Activated T-helper 2 cell treated with anti-CD3 and anti-CD28 coated beads, Interferon-gamma antibody, Interleukin-2, Interleukin-4, amounts not matched to agents 10 μg/mL and 5 μg/mL and 100 μg/mL, durations not matched to agents 14 hours and 24 hours and 36 hours (primary cell): ENCODE measurements around the gene CFAP54. TPM values are rescaled to one million over a fixed set of nuclear protein-coding genes. Genes with fewer than 3 reads are reported as not detected.
"Not testable (repeated sequence)": the region's sequence is repeated elsewhere in the genome, so short reads cannot be mapped to it uniquely, and the experiment has no call there.

ENCODE experiments used
- DNase-seq: peaks from one replicate; pipeline ENCODE4 v3.0.0; 2021; ENCODE audit warnings: low spot score
- H3K27ac Mint-ChIP-seq: one replicate; pipeline ENCODE4 v1.8.0; 2021; ENCODE audit warnings: mixed read lengths
- H3K27me3 Mint-ChIP-seq: one replicate; pipeline ENCODE4 v1.8.0; 2021; ENCODE audit warnings: low read depth, mixed read lengths
- H3K36me3 Mint-ChIP-seq: one replicate; pipeline ENCODE4 v1.8.0; 2021; ENCODE audit warnings: low read depth, mixed read lengths
- H3K4me1 Mint-ChIP-seq: one replicate; pipeline ENCODE4 v1.8.0; 2021; ENCODE audit warnings: low read depth, mixed read lengths
- H3K4me3 Mint-ChIP-seq: one replicate; pipeline ENCODE4 v1.8.0; 2021; ENCODE audit warnings: low read depth, mild to moderate bottlenecking, moderate library complexity, mixed read lengths
- H3K9me3 Mint-ChIP-seq: one replicate; pipeline ENCODE4 v1.8.0; 2021; ENCODE audit warnings: mixed read lengths
- intact Hi-C: fragments of 100-400 bp; cut with micrococcal nuclease; formaldehyde crosslinking; loops from one replicate; pipeline ENCODE4 v1.15.1; 2023
- total RNA-seq: library from RNA; stranded (reverse); gene quantifications from 2 replicates; pipeline ENCODE4 v1.2.3, GENCODE V29; 2022

The CFAP54 gene
- total RNA-seq, 1 donor from 2014 or later: 0.23 TPM

- Mint-ChIP-seq H3K27ac (no peak overlapping the region), H3K27me3 (peaks cover 14% of the 10 kb centered on the region), H3K36me3 (no peaks in the 10 kb centered on the region), H3K9me3 (no peaks in the 10 kb centered on the region), H3K4me3 (no peak overlapping the region), H3K4me1 (no peaks in the 10 kb centered on the region)
- intact Hi-C loops: no loop called here
- no peak for DNase-seq
Observed at GRCh38 chr12:96606644-96607043, 117.3 kb downstream of the CFAP54 start.

GRCh38 chr12:96617178-96617577, 127.8 kb downstream of the CFAP54 start:
- Mint-ChIP-seq H3K9me3 (no peaks in the 10 kb centered on the region), H3K4me3 (no peak overlapping the region), H3K36me3 (no peaks in the 10 kb centered on the region), H3K27ac (no peak overlapping the region), H3K4me1 (no peaks in the 10 kb centered on the region), H3K27me3 (no peaks in the 10 kb centered on the region)
- intact Hi-C loops: no loop called here
- DNase-seq: no peak

- Mint-ChIP-seq H3K9me3 (no peaks in the 10 kb centered on the region), H3K27me3 (peaks cover 4% of the 10 kb centered on the region), H3K4me3 (no peak overlapping the region), H3K36me3 (no peaks in the 10 kb centered on the region), H3K27ac (no peak overlapping the region), H3K4me1 (no peaks in the 10 kb centered on the region)
- intact Hi-C loops: no loop called here
- no peak for DNase-seq
Observed at GRCh38 chr12:96623155-96623554, 133.8 kb downstream of the CFAP54 start.

- intact Hi-C loops: no loop called here
- no peak for DNase-seq
- H3K4me1 Mint-ChIP-seq: no peaks in the 10 kb centered on the region
- no peak overlapping the region for H3K4me3 Mint-ChIP-seq
- H3K27ac Mint-ChIP-seq: no peak overlapping the region
- no peaks in the 10 kb centered on the region for H3K9me3 Mint-ChIP-seq
- H3K27me3 Mint-ChIP-seq: peaks cover 4% of the 10 kb centered on the region
- no peaks in the 10 kb centered on the region for H3K36me3 Mint-ChIP-seq
Observed at GRCh38 chr12:96623656-96624217, 134.4 kb downstream of the CFAP54 start.

- H3K27ac Mint-ChIP-seq: no peak overlapping the region
- intact Hi-C loops: no loop called here
- DNase-seq: no peak
- no peaks in the 10 kb centered on the region for H3K9me3 Mint-ChIP-seq
- no peaks in the 10 kb centered on the region for H3K36me3 Mint-ChIP-seq
- H3K4me1 Mint-ChIP-seq: no peaks in the 10 kb centered on the region
- H3K27me3 Mint-ChIP-seq: no peaks in the 10 kb centered on the region
- H3K4me3 Mint-ChIP-seq: no peak overlapping the region
Observed at GRCh38 chr12:96635844-96636243, 146.5 kb downstream of the CFAP54 start.

GRCh38 chr12:96636895-96637294, 147.5 kb downstream of the CFAP54 start:
- no peak overlapping the region for H3K4me3 Mint-ChIP-seq

GRCh38 chr12:96648923-96649322, 159.5 kb downstream of the CFAP54 start:
- H3K27me3 Mint-ChIP-seq: no peaks in the 10 kb centered on the region
- intact Hi-C loops: no loop called here
- no peak overlapping the region for H3K27ac Mint-ChIP-seq
- no peaks in the 10 kb centered on the region for H3K4me1 Mint-ChIP-seq
- H3K9me3 Mint-ChIP-seq: peaks cover 6% of the 10 kb centered on the region
- H3K4me3 Mint-ChIP-seq: no peak overlapping the region
- no peaks in the 10 kb centered on the region for H3K36me3 Mint-ChIP-seq
- DNase-seq: no peak

More at GRCh38 chr12:96636895-96637294, 147.5 kb downstream of the CFAP54 start:
- H3K36me3 Mint-ChIP-seq: no peaks in the 10 kb centered on the region
- DNase-seq: no peak
- intact Hi-C loops: no loop called here
- no peaks in the 10 kb centered on the region for H3K27me3 Mint-ChIP-seq
- H3K9me3 Mint-ChIP-seq: no peaks in the 10 kb centered on the region
- no peaks in the 10 kb centered on the region for H3K4me1 Mint-ChIP-seq
- H3K27ac Mint-ChIP-seq: no peak overlapping the region

GRCh38 chr12:96652870-96653269, 163.5 kb downstream of the CFAP54 start:
- Mint-ChIP-seq H3K27ac (no peak overlapping the region), H3K4me1 (no peaks in the 10 kb centered on the region), H3K4me3 (no peak overlapping the region), H3K36me3 (no peaks in the 10 kb centered on the region), H3K27me3 (no peaks in the 10 kb centered on the region), H3K9me3 (no peaks in the 10 kb centered on the region)
- DNase-seq: no peak
- intact Hi-C loops: no loop called here

GRCh38 chr12:96658075-96658474, 168.7 kb downstream of the CFAP54 start:
- no peaks in the 10 kb centered on the region for H3K9me3 Mint-ChIP-seq
- DNase-seq: no peak

GRCh38 chr12:96669786-96670185, 180.4 kb downstream of the CFAP54 start:
- H3K4me1 Mint-ChIP-seq: no peaks in the 10 kb centered on the region
- H3K4me3 Mint-ChIP-seq: no peak overlapping the region
- no peaks in the 10 kb centered on the region for H3K27me3 Mint-ChIP-seq
- no peaks in the 10 kb centered on the region for H3K36me3 Mint-ChIP-seq
- H3K27ac Mint-ChIP-seq: no peak overlapping the region
- no peak for DNase-seq
- no peaks in the 10 kb centered on the region for H3K9me3 Mint-ChIP-seq
- intact Hi-C loops: no loop called here

More at GRCh38 chr12:96658075-96658474, 168.7 kb downstream of the CFAP54 start:
- Mint-ChIP-seq H3K27ac (no peak overlapping the region), H3K27me3 (peaks cover 3% of the 10 kb centered on the region), H3K4me1 (no peaks in the 10 kb centered on the region), H3K4me3 (no peak overlapping the region), H3K36me3 (no peaks in the 10 kb centered on the region)
- intact Hi-C loops: no loop called here

- Mint-ChIP-seq H3K27me3 (no peaks in the 10 kb centered on the region), H3K27ac (no peak overlapping the region), H3K4me3 (no peak overlapping the region), H3K9me3 (no peaks in the 10 kb centered on the region), H3K36me3 (no peaks in the 10 kb centered on the region), H3K4me1 (no peaks in the 10 kb centered on the region)
- DNase-seq: no peak
- intact Hi-C loops: no loop called here
Observed at GRCh38 chr12:96670334-96670899, 181.0 kb downstream of the CFAP54 start.

GRCh38 chr12:96675519-96675918, 186.1 kb downstream of the CFAP54 start:
- intact Hi-C loops, H3K4me3 Mint-ChIP-seq, H3K27ac Mint-ChIP-seq, H3K9me3 Mint-ChIP-seq, DNase-seq, H3K36me3 Mint-ChIP-seq, H3K4me1 Mint-ChIP-seq, H3K27me3 Mint-ChIP-seq: not testable (repeated sequence)

GRCh38 chr12:96677363-96677762, 188.0 kb downstream of the CFAP54 start:
- no peaks in the 10 kb centered on the region for H3K9me3 Mint-ChIP-seq
- H3K4me3 Mint-ChIP-seq: no peak overlapping the region
- no peak overlapping the region for H3K27ac Mint-ChIP-seq
- no peaks in the 10 kb centered on the region for H3K27me3 Mint-ChIP-seq
- DNase-seq: no peak
- intact Hi-C loops: no loop called here
- no peaks in the 10 kb centered on the region for H3K36me3 Mint-ChIP-seq
- no peaks in the 10 kb centered on the region for H3K4me1 Mint-ChIP-seq

- intact Hi-C loops: no loop called here
- no peaks in the 10 kb centered on the region for H3K4me1 Mint-ChIP-seq
- DNase-seq: no peak
- H3K27ac Mint-ChIP-seq: no peak overlapping the region
- H3K4me3 Mint-ChIP-seq: no peak overlapping the region
- H3K9me3 Mint-ChIP-seq: no peaks in the 10 kb centered on the region
- no peaks in the 10 kb centered on the region for H3K36me3 Mint-ChIP-seq
- peaks cover 8% of the 10 kb centered on the region for H3K27me3 Mint-ChIP-seq
Observed at GRCh38 chr12:96687719-96688118, 198.3 kb downstream of the CFAP54 start.
